Myocyte (in vitro differentiated cells): Measurements from ENCODE around the gene SEL1L2. TPM values are rescaled to one million over a fixed set of nuclear protein-coding genes. Genes with fewer than 3 reads are reported as not detected.
"Not testable (repeated sequence)": the region's sequence is repeated elsewhere in the genome, so short reads cannot be mapped to it uniquely, and the experiment has no call there.

Experiments
- DNase-seq: peaks from one replicate; pipeline ENCODE4 v3.0.0-alpha.2; 2012; ENCODE audit warnings: low read depth
- polyA plus RNA-seq: library from polyadenylated mRNA; unstranded; fragments of >200 nt; gene quantifications from one replicate; pipeline ENCODE4 v1.2.1, GENCODE V29; 2012; ENCODE audit warnings: missing spikeins
- total RNA-seq: library from RNA; depleted of rRNA; stranded (reverse); fragments of >200 nt; gene quantifications from 2 replicates; pipeline ENCODE4 v1.2.3, GENCODE V29; 2014

Gene SEL1L2
- total RNA-seq = not detected in 2 replicates
- not detected for polyA plus RNA-seq

GRCh38 chr20:13990465-13990864 lies at the start of gene SEL1L2:
SEL1L2 (minus strand) TSS chr20:13990614; CDS start chr20:13990534, 80 bp downstream.
- DNase-seq = no peak

- DNase-seq = no peak
Observed at GRCh38 chr20:14036567-14036966, 46.2 kb upstream of the SEL1L2 start.

- DNase-seq = peak; percentile 6
Observed at GRCh38 chr20:14033310-14033709, 42.9 kb upstream of the SEL1L2 start.

GRCh38 chr20:14030991-14031390 lies 40.6 kb upstream of the SEL1L2 start:
- peak; percentile 2 for DNase-seq

GRCh38 chr20:14012671-14013070 lies 22.3 kb upstream of the SEL1L2 start:
- DNase-seq = no peak

- no peak for DNase-seq
Observed at GRCh38 chr20:14009208-14009607, 18.8 kb upstream of the SEL1L2 start.

GRCh38 chr20:14005996-14006395 lies 15.6 kb upstream of the SEL1L2 start:
- no peak for DNase-seq

GRCh38 chr20:14000917-14001316 lies 10.5 kb upstream of the SEL1L2 start:
- DNase-seq = no peak

- no peak for DNase-seq
Observed at GRCh38 chr20:13996265-13996664, 5.9 kb upstream of the SEL1L2 start.

GRCh38 chr20:13995841-13996240 lies 5.4 kb upstream of the SEL1L2 start:
- peak; percentile 27 for DNase-seq

- DNase-seq = peak; percentile 96
Observed at GRCh38 chr20:13995086-13995665, 4.8 kb upstream of the SEL1L2 start, which contains the start of gene MACROD2. MACROD2 (plus strand) TSS chr20:13995516.

- not testable (repeated sequence) for DNase-seq
Observed at GRCh38 chr20:13991955-13992354, 1.5 kb upstream of the SEL1L2 start.

- no peak for DNase-seq
Observed at GRCh38 chr20:13991311-13991710, 897 bp upstream of the SEL1L2 start.

- DNase-seq = peak; percentile 12
Observed at GRCh38 chr20:13984211-13984610, 6.2 kb downstream of the SEL1L2 start.

- DNase-seq = no peak
Observed at GRCh38 chr20:13960525-13960924, 29.9 kb downstream of the SEL1L2 start.

GRCh38 chr20:13960119-13960518 lies 30.3 kb downstream of the SEL1L2 start:
- DNase-seq = no peak

- DNase-seq = no peak
Observed at GRCh38 chr20:13953227-13953626, 37.2 kb downstream of the SEL1L2 start.

- DNase-seq = no peak
Observed at GRCh38 chr20:13947719-13948118, 42.7 kb downstream of the SEL1L2 start.

GRCh38 chr20:13941031-13941430 lies 49.4 kb downstream of the SEL1L2 start:
- no peak for DNase-seq

GRCh38 chr20:13936781-13937576 lies 53.4 kb downstream of the SEL1L2 start:
- no peak for DNase-seq

GRCh38 chr20:13934992-13935894 lies 55.2 kb downstream of the SEL1L2 start:
- DNase-seq = no peak

GRCh38 chr20:13930281-13930680 lies 60.1 kb downstream of the SEL1L2 start:
- peak; percentile 1 for DNase-seq
